A549 (cell line): ENCODE measurements around the gene LPAR6. TPM values are rescaled to one million over a fixed set of nuclear protein-coding genes. Genes with fewer than 3 reads are reported as not detected.

Source experiments
- ATAC-seq, 2 experiments: fragments of 200-7000 bp in 1 of 2; fragments of >200 bp in 1 of 2; cut with Nextera tagmentation in 1 of 2; cut with Tn5 transposase in 1 of 2; 3 replicates each; pipeline versions ENCODE4 v1.8.0 to v1.9.1; 2018 to 2020; ENCODE audit warnings: mild to moderate bottlenecking in 1 of 2, moderate library complexity in 1 of 2
- CTCF ChIA-PET: fragments of 300-600 bp; sonication (Branson Sonifier 250); formaldehyde crosslinking; extraction: SDS; loops from one replicate; lab custom pipeline; 2021; ENCODE audit warnings: antibody characterized with exemption, inconsistent platforms; lab: Yijun Ruan, JAX
- POLR2A ChIA-PET: fragments of 350-600 bp; formaldehyde crosslinking; extraction: SDS; loops from one replicate; lab custom pipeline; 2021; ENCODE audit warnings: antibody characterized with exemption, inconsistent platforms; lab: Yijun Ruan, JAX
- DNase-seq, 2 experiments: peaks; one replicate each; pipeline versions ENCODE4 v3.0.0 to v3.0.0-alpha.2; 2011 to 2016; ENCODE audit warnings: low read depth in 1 of 2, low spot score in 1 of 2
- FAIRE-seq: peaks from 2 replicates; lab custom pipeline; 2011; peaks lifted over from hg19 to GRCh38; lab: Jason Lieb, UNC
- H3K27ac ChIP-seq, 2 experiments: fragments of >200 bp; sonication (Bioruptor Twin); formaldehyde crosslinking; 3 replicates each; pipeline ENCODE4 v1.5.1; 2016 to 2017
- H3K4me1 ChIP-seq: fragments of >200 bp; sonication (Bioruptor Twin); formaldehyde crosslinking; 3 replicates; pipeline ENCODE4 v1.6.1; 2016
- H3K4me2 ChIP-seq: fragments of >200 bp; sonication (Bioruptor Twin); formaldehyde crosslinking; 3 replicates; pipeline ENCODE4 v1.6.1; 2016
- H3K4me3 ChIP-seq: fragments of >200 bp; sonication (Bioruptor Twin); formaldehyde crosslinking; 3 replicates; pipeline ENCODE4 v1.5.1; 2016
- H3K9me3 ChIP-seq: fragments of >200 bp; sonication (Bioruptor Twin); formaldehyde crosslinking; 3 replicates; pipeline ENCODE4 v1.6.1; 2016
- BHLHE40 ChIP-seq: IDR thresholded peaks from 2 replicates; pipeline ENCODE4 v1.6.1; 2012; ENCODE audit warnings: low read depth, low read length, inconsistent platforms
- CBX2 ChIP-seq: fragments of 200-600 bp; sonication (generic); IDR thresholded peaks from 2 replicates; pipeline ENCODE4 v1.6.1; 2016; ENCODE audit warnings: low read depth, mild to moderate bottlenecking, borderline replicate concordance
- CBX8 ChIP-seq: fragments of 200-600 bp; sonication (generic); IDR thresholded peaks from 2 replicates; pipeline ENCODE4 v1.6.1; 2016
- CEBPB ChIP-seq, 2 experiments: fragments of >200 bp in 1 of 2; sonication (Bioruptor Twin) in 1 of 2; formaldehyde crosslinking in 1 of 2; IDR thresholded peaks; 2 replicates each; pipeline ENCODE4 v1.6.1; 2012 to 2016
- CHD2 ChIP-seq: fragments of 150-350 bp; IDR thresholded peaks from 2 replicates; pipeline ENCODE4 v1.6.1; 2014; ENCODE audit warnings: low read length; ENCODE audit not compliant: partially characterized antibody
- EP300 ChIP-seq, 2 experiments: fragments of >200 bp; sonication (Bioruptor Twin); formaldehyde crosslinking; IDR thresholded peaks; 2 replicates in 1 of 2; 3 replicates in 1 of 2; pipeline ENCODE4 v1.6.1; 2016 to 2017
- ESRRA ChIP-seq: fragments of 150-350 bp; IDR thresholded peaks from 2 replicates; pipeline ENCODE4 v1.6.1; 2014; ENCODE audit warnings: mild to moderate bottlenecking, low read length, borderline replicate concordance
- FOSL2 ChIP-seq, 2 experiments: fragments of 450-650 bp in 1 of 2; fragments of >200 bp in 1 of 2; sonication (Bioruptor Twin) in 1 of 2; formaldehyde crosslinking; IDR thresholded peaks; 2 replicates each; pipeline versions ENCODE4 v1.5.0 to v1.6.1; 2016 to 2020; ENCODE audit warnings: mild to moderate bottlenecking in 1 of 2, moderate library complexity in 1 of 2
- GATA3 ChIP-seq: IDR thresholded peaks from 2 replicates; pipeline ENCODE4 v1.6.1; 2012; ENCODE audit warnings: borderline replicate concordance
- HDAC2 ChIP-seq: fragments of 200-600 bp; sonication (generic); IDR thresholded peaks from 2 replicates; pipeline ENCODE4 v1.6.1; 2016
- HEYL ChIP-seq: fragments of 250-450 bp; sonication (Bioruptor Pico); IDR thresholded peaks from 2 replicates; pipeline ENCODE4 v1.8.0; 2021; ENCODE audit warnings: mild to moderate bottlenecking, moderate library complexity
- JUN ChIP-seq, 2 experiments: fragments of >200 bp; sonication (Bioruptor Twin); formaldehyde crosslinking; IDR thresholded peaks; 2 replicates in 1 of 2; 3 replicates in 1 of 2; pipeline ENCODE4 v1.6.1; 2016 to 2017
- NFE2L2 ChIP-seq: fragments of 150-350 bp; conservative IDR thresholded peaks from 2 replicates; pipeline ENCODE4 v1.6.1; 2014; ENCODE audit warnings: low read length
- RARB ChIP-seq: fragments of 250-450 bp; sonication (Bioruptor Pico); IDR thresholded peaks from 2 replicates; pipeline ENCODE4 v1.8.0; 2021; ENCODE audit warnings: mild to moderate bottlenecking, moderate library complexity
- RFX5 ChIP-seq: fragments of 450-650 bp; IDR thresholded peaks from 2 replicates; pipeline ENCODE4 v1.7.1; 2014; ENCODE audit warnings: antibody characterized with exemption, mild to moderate bottlenecking, moderate library complexity
- RNF2 ChIP-seq: fragments of 200-600 bp; sonication (generic); IDR thresholded peaks from 2 replicates; pipeline ENCODE4 v1.6.1; 2016; ENCODE audit warnings: low read depth, mild to moderate bottlenecking, antibody characterized with exemption, moderate library complexity, borderline replicate concordance
- TFCP2L1 ChIP-seq: fragments of 250-450 bp; sonication (Bioruptor Pico); IDR thresholded peaks from 2 replicates; pipeline ENCODE4 v1.5.0; 2021; ENCODE audit warnings: mild to moderate bottlenecking
- ZC3H11A ChIP-seq: fragments of 450-650 bp; IDR thresholded peaks from 2 replicates; pipeline ENCODE4 v1.6.1; 2014; ENCODE audit warnings: antibody characterized with exemption, mild to moderate bottlenecking
- WGBS: methylation state at CpG from one replicate; pipeline ENCODE4 v1.1.6; 2017; ENCODE audit errors: missing lambda C conversion rate; 5-methylcytosine and 5-hydroxymethylcytosine counted together
- polyA plus RNA-seq, 4 experiments: library from polyadenylated mRNA; depleted of rRNA in 3 of 4; stranded (reverse); fragments of >200 nt; fragmentation: RNase III in 1 of 4; extraction: RNeasy Plus Mini Kit Qiagen cat#74134 plus additional on column Dnase treatment in 1 of 4; gene quantifications; 2 replicates in 3 of 4; 3 replicates in 1 of 4; pipeline ENCODE4 v1.2.3, GENCODE V29; 2011 to 2017
- TF ChIP-seq, protein P1 (sequence below): IDR thresholded peaks from 2 replicates; pipeline ENCODE4 v1.6.1; 2012; ENCODE audit warnings: low read depth, borderline replicate concordance
- TF ChIP-seq, protein P2 (sequence below): fragments of 250-450 bp; sonication (Bioruptor Pico); IDR thresholded peaks from 2 replicates; pipeline ENCODE4 v1.5.0; 2021; ENCODE audit warnings: mild to moderate bottlenecking, moderate library complexity, borderline replicate concordance
- TF ChIP-seq, protein P3 (sequence below): fragments of 450-650 bp; IDR thresholded peaks from 2 replicates; pipeline ENCODE4 v1.6.1; 2014; ENCODE audit warnings: antibody characterized with exemption
- TF ChIP-seq, protein P4 (sequence below): fragments of 200-600 bp; sonication (generic); IDR thresholded peaks from 2 replicates; pipeline ENCODE4 v1.6.1; 2016; ENCODE audit warnings: antibody characterized with exemption, mild to moderate bottlenecking, moderate library complexity

LPAR6 gene
- polyA plus RNA-seq, 2 of the 4 experiments (the other 2 are of a cell fraction): 2.0 to 6.0 TPM

DNA sequence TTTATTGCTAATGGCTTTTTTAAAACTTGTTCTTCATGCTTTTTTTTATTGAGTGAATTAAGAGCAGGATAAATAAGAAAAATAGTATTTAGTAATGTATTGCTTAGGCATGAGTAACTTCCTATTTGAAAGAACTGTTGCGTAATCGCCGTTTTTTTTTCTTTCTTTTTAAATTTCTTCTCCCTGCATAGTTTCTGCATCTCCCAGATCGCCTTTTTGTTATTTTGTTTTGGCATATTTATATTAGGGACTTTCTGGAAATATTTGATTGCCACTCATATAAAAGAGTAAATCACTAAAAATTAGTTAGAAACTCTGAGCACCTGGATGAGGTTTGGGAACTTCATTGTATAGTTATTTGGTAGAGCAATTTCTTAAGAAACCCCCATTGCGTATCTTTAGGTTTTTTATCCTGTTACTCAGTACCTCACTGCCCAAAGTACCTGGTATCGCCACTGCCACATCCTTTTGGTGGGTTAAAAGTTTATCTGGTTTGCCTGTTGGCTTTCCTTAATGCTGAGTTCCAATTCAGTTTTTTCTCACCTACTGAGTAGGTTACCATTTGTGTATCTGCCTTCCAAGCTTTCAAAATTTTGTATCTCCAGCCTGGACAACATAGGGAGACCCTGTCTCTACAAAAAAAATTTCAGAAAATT, 36.2 kb upstream of the LPAR6 start:
- Histone ChIP-seq H3K27ac (no peak overlapping the region), H3K4me3 (no peak overlapping the region), H3K9me3 (no peaks in the 10 kb centered on the region), H3K4me2 (peak overlapping the region; percentile 6; the same call in 1 of the 3 replicates)
- FAIRE-seq (no peak), ATAC-seq (no peak), DNase-seq (no peak)
- ChIA-PET POLR2A (no interaction called here), CTCF (no interaction called here)
- TF ChIP-seq, protein P1, sequence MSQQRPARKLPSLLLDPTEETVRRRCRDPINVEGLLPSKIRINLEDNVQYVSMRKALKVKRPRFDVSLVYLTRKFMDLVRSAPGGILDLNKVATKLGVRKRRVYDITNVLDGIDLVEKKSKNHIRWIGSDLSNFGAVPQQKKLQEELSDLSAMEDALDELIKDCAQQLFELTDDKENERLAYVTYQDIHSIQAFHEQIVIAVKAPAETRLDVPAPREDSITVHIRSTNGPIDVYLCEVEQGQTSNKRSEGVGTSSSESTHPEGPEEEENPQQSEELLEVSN: no peak
- TF ChIP-seq CBX8 (no peak), CEBPB (IDR thresholded peaks at IDR 0.05) (peak; percentile 83), HEYL (CRISPR knock-in tag) (no peak), RFX5 (no peak)
- TF ChIP-seq, protein P2, sequence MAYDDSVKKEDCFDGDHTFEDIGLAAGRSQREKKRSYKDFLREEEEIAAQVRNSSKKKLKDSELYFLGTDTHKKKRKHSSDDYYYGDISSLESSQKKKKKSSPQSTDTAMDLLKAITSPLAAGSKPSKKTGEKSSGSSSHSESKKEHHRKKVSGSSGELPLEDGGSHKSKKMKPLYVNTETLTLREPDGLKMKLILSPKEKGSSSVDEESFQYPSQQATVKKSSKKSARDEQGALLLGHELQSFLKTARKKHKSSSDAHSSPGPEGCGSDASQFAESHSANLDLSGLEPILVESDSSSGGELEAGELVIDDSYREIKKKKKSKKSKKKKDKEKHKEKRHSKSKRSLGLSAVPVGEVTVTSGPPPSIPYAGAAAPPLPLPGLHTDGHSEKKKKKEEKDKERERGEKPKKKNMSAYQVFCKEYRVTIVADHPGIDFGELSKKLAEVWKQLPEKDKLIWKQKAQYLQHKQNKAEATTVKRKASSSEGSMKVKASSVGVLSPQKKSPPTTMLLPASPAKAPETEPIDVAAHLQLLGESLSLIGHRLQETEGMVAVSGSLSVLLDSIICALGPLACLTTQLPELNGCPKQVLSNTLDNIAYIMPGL (CRISPR knock-in tag): no peak
- TF ChIP-seq, protein P3, sequence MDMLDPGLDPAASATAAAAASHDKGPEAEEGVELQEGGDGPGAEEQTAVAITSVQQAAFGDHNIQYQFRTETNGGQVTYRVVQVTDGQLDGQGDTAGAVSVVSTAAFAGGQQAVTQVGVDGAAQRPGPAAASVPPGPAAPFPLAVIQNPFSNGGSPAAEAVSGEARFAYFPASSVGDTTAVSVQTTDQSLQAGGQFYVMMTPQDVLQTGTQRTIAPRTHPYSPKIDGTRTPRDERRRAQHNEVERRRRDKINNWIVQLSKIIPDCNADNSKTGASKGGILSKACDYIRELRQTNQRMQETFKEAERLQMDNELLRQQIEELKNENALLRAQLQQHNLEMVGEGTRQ: no peak
- TF ChIP-seq, all 56 proteins: peak for 1
- WGBS: 50% methylated on average over 6 of the region's 6 CpGs
- H3K4me1 ChIP-seq: peaks cover 5% of the 10 kb centered on the region; the same call in 2 of the 3 replicates

DNA sequence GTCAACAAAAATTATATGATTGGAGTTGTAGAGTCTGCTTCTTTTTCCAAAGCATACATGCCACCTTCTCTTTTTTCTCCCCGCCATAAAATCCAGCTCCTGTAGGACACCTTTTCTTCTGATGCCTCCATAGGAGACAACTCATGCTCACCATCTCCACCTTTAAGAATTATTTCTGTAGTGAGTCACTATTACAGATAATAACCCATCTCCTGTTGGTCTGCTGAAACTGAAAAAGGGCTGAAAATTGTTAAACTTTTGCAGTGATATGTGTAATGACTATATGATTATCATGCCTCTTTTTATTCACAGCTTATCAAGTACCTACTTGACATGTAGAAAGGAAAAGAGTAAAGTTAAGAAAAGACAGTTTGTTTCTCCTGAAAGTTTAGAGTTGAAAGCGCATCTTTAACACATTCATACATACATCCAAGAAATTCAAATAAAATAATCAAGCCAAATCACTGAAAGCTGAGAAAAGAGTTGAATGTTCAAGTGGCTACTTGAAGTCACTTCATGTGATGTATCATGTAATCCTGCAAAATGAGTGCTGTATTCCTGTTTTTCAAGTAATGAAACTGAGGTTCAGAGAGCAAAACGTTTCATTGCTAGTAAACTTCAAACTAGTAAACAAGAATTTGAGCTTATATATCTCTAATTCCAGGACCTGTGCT, 35.5 kb upstream of the LPAR6 start:
- ATAC-seq: no peak

More for the DNA sequence above, 35.5 kb upstream of the LPAR6 start:
- Histone ChIP-seq H3K27ac (no peak overlapping the region), H3K4me2 (peak overlapping the region; percentile 6; the same call in 1 of the 3 replicates), H3K4me3 (no peak overlapping the region), H3K4me1 (peaks cover 5% of the 10 kb centered on the region; the same call in 2 of the 3 replicates), H3K9me3 (no peaks in the 10 kb centered on the region)
- ChIA-PET POLR2A (no interaction called here), CTCF (no interaction called here)
- DNase-seq (no peak), FAIRE-seq (no peak)
- 76% methylated on average over 3 of the region's 3 CpGs for WGBS
- TF ChIP-seq CHD2 (no peak), CBX8 (no peak), GATA3 (no peak), HDAC2 (no peak), EP300 (IDR thresholded peaks at IDR 0.05) (no peak), ESRRA (no peak), RNF2 (no peak), TFCP2L1 (CRISPR knock-in tag) (no peak), JUN (IDR thresholded peaks at IDR 0.05) (no peak), ZC3H11A (no peak), FOSL2 (IDR thresholded peaks at IDR 0.05) (no peak), FOSL2 (CRISPR knock-in tag; IDR thresholded peaks at IDR 0.05) (no peak), CBX2 (no peak), CEBPB (IDR thresholded peaks at IDR 0.05) (no peak), NFE2L2 (no peak), BHLHE40 (no peak), RARB (CRISPR knock-in tag) (no peak)
- TF ChIP-seq, protein P1: no peak
- TF ChIP-seq, protein P4, sequence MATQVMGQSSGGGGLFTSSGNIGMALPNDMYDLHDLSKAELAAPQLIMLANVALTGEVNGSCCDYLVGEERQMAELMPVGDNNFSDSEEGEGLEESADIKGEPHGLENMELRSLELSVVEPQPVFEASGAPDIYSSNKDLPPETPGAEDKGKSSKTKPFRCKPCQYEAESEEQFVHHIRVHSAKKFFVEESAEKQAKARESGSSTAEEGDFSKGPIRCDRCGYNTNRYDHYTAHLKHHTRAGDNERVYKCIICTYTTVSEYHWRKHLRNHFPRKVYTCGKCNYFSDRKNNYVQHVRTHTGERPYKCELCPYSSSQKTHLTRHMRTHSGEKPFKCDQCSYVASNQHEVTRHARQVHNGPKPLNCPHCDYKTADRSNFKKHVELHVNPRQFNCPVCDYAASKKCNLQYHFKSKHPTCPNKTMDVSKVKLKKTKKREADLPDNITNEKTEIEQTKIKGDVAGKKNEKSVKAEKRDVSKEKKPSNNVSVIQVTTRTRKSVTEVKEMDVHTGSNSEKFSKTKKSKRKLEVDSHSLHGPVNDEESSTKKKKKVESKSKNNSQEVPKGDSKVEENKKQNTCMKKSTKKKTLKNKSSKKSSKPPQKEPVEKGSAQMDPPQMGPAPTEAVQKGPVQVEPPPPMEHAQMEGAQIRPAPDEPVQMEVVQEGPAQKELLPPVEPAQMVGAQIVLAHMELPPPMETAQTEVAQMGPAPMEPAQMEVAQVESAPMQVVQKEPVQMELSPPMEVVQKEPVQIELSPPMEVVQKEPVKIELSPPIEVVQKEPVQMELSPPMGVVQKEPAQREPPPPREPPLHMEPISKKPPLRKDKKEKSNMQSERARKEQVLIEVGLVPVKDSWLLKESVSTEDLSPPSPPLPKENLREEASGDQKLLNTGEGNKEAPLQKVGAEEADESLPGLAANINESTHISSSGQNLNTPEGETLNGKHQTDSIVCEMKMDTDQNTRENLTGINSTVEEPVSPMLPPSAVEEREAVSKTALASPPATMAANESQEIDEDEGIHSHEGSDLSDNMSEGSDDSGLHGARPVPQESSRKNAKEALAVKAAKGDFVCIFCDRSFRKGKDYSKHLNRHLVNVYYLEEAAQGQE: no peak
